ENCODE measurements around the gene YRDC.

The YRDC gene

GRCh38 chr1:37797750-37798345 is 10.2 kb downstream of the YRDC start:
- TF ChIP-seq ZNF70 (CRISPR knock-in tag; IDR thresholded peaks at IDR 0.05), result no peak
- no peak for TF ChIP-seq RARB (CRISPR knock-in tag; IDR thresholded peaks at IDR 0.05)
- no peak for TF ChIP-seq BACH2 (CRISPR knock-in tag; IDR thresholded peaks at IDR 0.05; ENCODE audit: borderline replicate concordance)
- no peak for TF ChIP-seq ISL1 (CRISPR knock-in tag; IDR thresholded peaks at IDR 0.05)
- no peak for TF ChIP-seq OSR1 (CRISPR knock-in tag; IDR thresholded peaks at IDR 0.05)
- no peak for TF ChIP-seq ESRRG (CRISPR knock-in tag; IDR thresholded peaks at IDR 0.05)

GRCh38 chr1:37795340-37796125 is 12.5 kb downstream of the YRDC start:
- TF ChIP-seq CSDC2 (CRISPR knock-in tag; IDR thresholded peaks at IDR 0.05) (0 out of 2 replicates have a peak, but pooled peaks have one; percentile 81), SNAI2 (CRISPR knock-in tag; IDR thresholded peaks at IDR 0.05) (0 out of 2 replicates have a peak, but pooled peaks have one; percentile 24), ISL1 (CRISPR knock-in tag; IDR thresholded peaks at IDR 0.05) (no peak), TSHZ2 (CRISPR knock-in tag; IDR thresholded peaks at IDR 0.05) (peak; percentile 33; the same call in 1 of the 2 replicates)

More at GRCh38 chr1:37797750-37798345, 10.2 kb downstream of the YRDC start:
- ATAC-seq, result no peak

GRCh38 chr1:37794372-37795339 is 13.4 kb downstream of the YRDC start:
- no peak for TF ChIP-seq TCF4 (CRISPR knock-in tag; IDR thresholded peaks at IDR 0.05; ENCODE audit: borderline replicate concordance)
- TF ChIP-seq POU6F1 (CRISPR knock-in tag; IDR thresholded peaks at IDR 0.05; ENCODE audit: borderline replicate concordance, low read depth), result no peak
- no peak for TF ChIP-seq ZC3H10 (CRISPR knock-in tag; IDR thresholded peaks at IDR 0.05)
- no peak for TF ChIP-seq CSDC2 (CRISPR knock-in tag; IDR thresholded peaks at IDR 0.05)
- no peak for TF ChIP-seq PATZ1 (CRISPR knock-in tag; IDR thresholded peaks at IDR 0.05; ENCODE audit: borderline replicate concordance)
- TF ChIP-seq BACH2 (CRISPR knock-in tag; IDR thresholded peaks at IDR 0.05; ENCODE audit: borderline replicate concordance), result no peak
- no peak for TF ChIP-seq ISL1 (CRISPR knock-in tag; IDR thresholded peaks at IDR 0.05)
- TF ChIP-seq TSHZ2 (CRISPR knock-in tag; IDR thresholded peaks at IDR 0.05), result no peak
- no peak for TF ChIP-seq TOX (CRISPR knock-in tag; IDR thresholded peaks at IDR 0.05; ENCODE audit: borderline replicate concordance)
- no peak for TF ChIP-seq ZNF8 (CRISPR knock-in tag; IDR thresholded peaks at IDR 0.05)
- TF ChIP-seq PPARA (CRISPR knock-in tag; IDR thresholded peaks at IDR 0.05; ENCODE audit: borderline replicate concordance), result no peak
- no peak for TF ChIP-seq ZNF565 (CRISPR knock-in tag; conservative IDR thresholded peaks at IDR 0.05; ENCODE audit: low read depth)
- TF ChIP-seq GLIS3 (CRISPR knock-in tag; IDR thresholded peaks at IDR 0.05), result no peak
- no peak for TF ChIP-seq OSR1 (CRISPR knock-in tag; IDR thresholded peaks at IDR 0.05)
- TF ChIP-seq ARNTL (CRISPR knock-in tag; IDR thresholded peaks at IDR 0.05; ENCODE audit: borderline replicate concordance, low read depth), result no peak
- TF ChIP-seq CSRNP3 (CRISPR knock-in tag; IDR thresholded peaks at IDR 0.05), result no peak
- TF ChIP-seq CREB5 (CRISPR knock-in tag; IDR thresholded peaks at IDR 0.05; ENCODE audit: low read depth), result no peak
- TF ChIP-seq ESRRG (CRISPR knock-in tag; IDR thresholded peaks at IDR 0.05), result no peak
- TF ChIP-seq RARB (CRISPR knock-in tag; IDR thresholded peaks at IDR 0.05), result no peak
- no peak for TF ChIP-seq ZFP30 (CRISPR knock-in tag; IDR thresholded peaks at IDR 0.05)
- ATAC-seq, result peak; percentile 7

More at GRCh38 chr1:37795340-37796125, 12.5 kb downstream of the YRDC start:
- peak; percentile 70 for ATAC-seq
